ENCODE results near the gene GGCT.

The GGCT gene

GRCh38 chr7:30465046-30465810 is 39.4 kb downstream of the GGCT start:
- DNase-seq (ENCODE audit: low read depth in 2 of 2, low spot score in 1 of 2), result no peak

- DNase-seq (ENCODE audit: low read depth in 2 of 2, low spot score in 1 of 2), result no peak
Measured at GRCh38 chr7:30464231-30464671, 40.4 kb downstream of the GGCT start.

GRCh38 chr7:30463405-30464145 is 41.1 kb downstream of the GGCT start:
- no peak for DNase-seq (ENCODE audit: low read depth in 2 of 2, low spot score in 1 of 2)

GRCh38 chr7:30462179-30462578 is 42.5 kb downstream of the GGCT start:
- no peak for DNase-seq (ENCODE audit: low read depth in 2 of 2, low spot score in 1 of 2)

- DNase-seq (ENCODE audit: low read depth in 2 of 2, low spot score in 1 of 2), result no peak
Measured at GRCh38 chr7:30460246-30460633, 44.4 kb downstream of the GGCT start.

- no peak for DNase-seq (ENCODE audit: low read depth in 2 of 2, low spot score in 1 of 2)
Measured at GRCh38 chr7:30459591-30460245, 44.9 kb downstream of the GGCT start.

- no peak for DNase-seq (ENCODE audit: low read depth in 2 of 2, low spot score in 1 of 2)
Measured at GRCh38 chr7:30458311-30458710, 46.3 kb downstream of the GGCT start.

GRCh38 chr7:30453921-30454320 is 50.7 kb downstream of the GGCT start:
- no peak for DNase-seq (ENCODE audit: low read depth in 2 of 2, low spot score in 1 of 2)

GRCh38 chr7:30453016-30453415 is 51.6 kb downstream of the GGCT start:
- no peak for DNase-seq (ENCODE audit: low read depth in 2 of 2, low spot score in 1 of 2)

- DNase-seq (ENCODE audit: low read depth in 2 of 2, low spot score in 1 of 2), result no peak
Measured at GRCh38 chr7:30452280-30452930, 52.2 kb downstream of the GGCT start.

GRCh38 chr7:30451539-30452279 is 52.9 kb downstream of the GGCT start:
- no peak for DNase-seq (ENCODE audit: low read depth in 2 of 2, low spot score in 1 of 2)

GRCh38 chr7:30450983-30451497 is 53.6 kb downstream of the GGCT start:
- no peak for DNase-seq (ENCODE audit: low read depth in 2 of 2, low spot score in 1 of 2)

GRCh38 chr7:30450240-30450982 is 54.2 kb downstream of the GGCT start:
- DNase-seq (ENCODE audit: low read depth in 2 of 2, low spot score in 1 of 2), result no peak

GRCh38 chr7:30448461-30449189 is 56.0 kb downstream of the GGCT start:
- DNase-seq (ENCODE audit: low read depth in 2 of 2, low spot score in 1 of 2), result no peak

- no peak for DNase-seq (ENCODE audit: low read depth in 2 of 2, low spot score in 1 of 2)
Measured at GRCh38 chr7:30447466-30447865, 57.2 kb downstream of the GGCT start.
